SU-DHL-6 (cell line): Measurements from ENCODE around the gene CMTM6.

ENCODE experiments used
- CTCF ChIP-seq: fragments of 200-600 bp; sonication (generic); IDR thresholded peaks from one replicate; pipeline ENCODE4 v1.5.1; 2017; ENCODE audit warnings: antibody characterized with exemption, mild to moderate bottlenecking, low read length, moderate library complexity; ENCODE audit not compliant: insufficient read depth, poor library complexity, severe bottlenecking
- EZH2phosphoT487 ChIP-seq: fragments of 200-600 bp; sonication (generic), shearing (Covaris generic); conservative IDR thresholded peaks from 2 replicates; pipeline ENCODE4 v1.6.1; 2018; ENCODE audit warnings: mild to moderate bottlenecking, antibody characterized with exemption, low read length, moderate library complexity, mixed read lengths

GRCh38 chr3:32542807-32543206, 40.2 kb upstream of the CMTM6 start:
- TF ChIP-seq CTCF (no peak), EZH2phosphoT487 (no peak)
